ENCODE measurements around the gene RAB3IL1. TPM values are rescaled to one million over a fixed set of nuclear protein-coding genes. Genes with fewer than 3 reads are reported as not detected.

Gene RAB3IL1
- total and polyA plus RNA-seq, 2 of the 13 experiments (the other 11 are each of a cell fraction or from before 2014, with no cell fraction given), result 1.2 to 2.0 TPM

DNA sequence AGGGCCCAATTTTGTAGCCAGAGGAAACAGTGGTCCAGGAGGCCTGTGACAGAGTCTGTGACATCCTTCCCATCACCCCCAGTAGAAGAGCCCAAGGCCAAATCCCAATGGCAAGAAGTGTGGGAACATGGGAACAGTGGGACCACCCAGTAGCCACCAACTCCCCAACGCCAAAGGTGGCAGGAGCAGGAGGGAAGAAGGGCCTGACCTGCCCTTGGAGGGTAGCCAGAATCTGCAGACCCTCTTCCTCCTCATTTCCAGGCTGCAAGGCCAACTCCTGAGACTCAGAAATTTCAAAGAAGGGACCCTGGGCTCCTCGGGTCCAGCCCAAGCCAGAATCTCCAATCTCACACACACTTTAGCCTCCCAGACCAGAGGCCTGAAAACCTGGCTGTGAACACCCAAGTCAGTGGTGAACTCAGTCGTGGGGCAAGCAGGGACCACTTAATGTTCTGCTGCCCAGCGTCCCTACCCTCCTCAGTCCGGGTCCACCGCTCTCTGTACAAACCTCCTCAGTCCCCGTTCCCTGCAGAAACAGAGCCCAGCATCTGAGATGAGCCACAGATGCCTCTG lies 6.2 kb downstream of the RAB3IL1 start (continued):
- no peak for TF ChIP-seq PAWR (CRISPR knock-in tag; IDR thresholded peaks at IDR 0.05; ENCODE audit: borderline replicate concordance)
- no peak for TF ChIP-seq ZNF121 (CRISPR knock-in tag; IDR thresholded peaks at IDR 0.05)
- TF ChIP-seq PLRG1 (conservative IDR thresholded peaks at IDR 0.05), result no peak
- TF ChIP-seq THYN1 (CRISPR knock-in tag; IDR thresholded peaks at IDR 0.05; ENCODE audit: borderline replicate concordance, low read depth), result no peak
- no peak for TF ChIP-seq ZNF18 (CRISPR knock-in tag; IDR thresholded peaks at IDR 0.05; ENCODE audit: insufficient replicate concordance)
- TF ChIP-seq GPBP1L1 (CRISPR knock-in tag; IDR thresholded peaks at IDR 0.05), result no peak
- no peak for TF ChIP-seq SKIL (CRISPR knock-in tag; IDR thresholded peaks at IDR 0.05; ENCODE audit: borderline replicate concordance)
- TF ChIP-seq MBD4 (IDR thresholded peaks at IDR 0.05; ENCODE audit: borderline replicate concordance, low read length), result no peak
